ENCODE data around the gene PRPF40A. TPM values are rescaled to one million over a fixed set of nuclear protein-coding genes. Genes with fewer than 3 reads are reported as not detected.

PRPF40A gene
- total RNA-seq, 2 experiments from 2014 or later = 109 to 113 TPM

GRCh38 chr2:152623076-152623740 lies 94.1 kb downstream of the PRPF40A start:
- peaks cover 4% of the 10 kb centered on the region for H3K27me3 Mint-ChIP-seq
- H3K9me3 Mint-ChIP-seq = no peaks in the 10 kb centered on the region
- no peaks in the 10 kb centered on the region for H3K36me3 Mint-ChIP-seq (ENCODE audit: low read depth)
- POLR2A ChIA-PET = no interaction called here
- H3K4me3 Mint-ChIP-seq = no peak overlapping the region
- DNase-seq = no peak
- peaks cover 1% of the 10 kb centered on the region for H3K4me1 Mint-ChIP-seq
- no peak overlapping the region for H3K27ac Mint-ChIP-seq
- CTCF ChIA-PET = no interaction called here

GRCh38 chr2:152622219-152622618 lies 95.0 kb downstream of the PRPF40A start:
- no peaks in the 10 kb centered on the region for H3K36me3 Mint-ChIP-seq (ENCODE audit: low read depth)
- ChIA-PET POLR2A (no interaction called here), CTCF (no interaction called here)
- no peak for DNase-seq
- no peak overlapping the region for H3K4me3 Mint-ChIP-seq
- H3K4me1 Mint-ChIP-seq = peaks cover 1% of the 10 kb centered on the region
- peaks cover 4% of the 10 kb centered on the region for H3K27me3 Mint-ChIP-seq
- H3K27ac Mint-ChIP-seq = no peak overlapping the region
- H3K9me3 Mint-ChIP-seq = no peaks in the 10 kb centered on the region

- Mint-ChIP-seq H3K36me3 (ENCODE audit: low read depth) (no peaks in the 10 kb centered on the region), H3K9me3 (no peaks in the 10 kb centered on the region), H3K27ac (no peak overlapping the region), H3K4me1 (peaks cover 1% of the 10 kb centered on the region), H3K4me3 (no peak overlapping the region), H3K27me3 (peaks cover 5% of the 10 kb centered on the region)
- POLR2A ChIA-PET = no interaction called here
- CTCF ChIA-PET = no interaction called here
- DNase-seq = no peak
These were observed 96.3 kb downstream of the PRPF40A start for GRCh38 chr2:152620985-152621384.

GRCh38 chr2:152620208-152620607 lies 97.1 kb downstream of the PRPF40A start:
- Mint-ChIP-seq H3K9me3 (no peaks in the 10 kb centered on the region), H3K27me3 (peaks cover 2% of the 10 kb centered on the region), H3K4me1 (peaks cover 1% of the 10 kb centered on the region), H3K36me3 (ENCODE audit: low read depth) (no peaks in the 10 kb centered on the region), H3K27ac (no peak overlapping the region), H3K4me3 (no peak overlapping the region)
- CTCF ChIA-PET = no interaction called here
- DNase-seq = no peak
- POLR2A ChIA-PET = no interaction called here

- no peaks in the 10 kb centered on the region for H3K36me3 Mint-ChIP-seq (ENCODE audit: low read depth)
- no peak for DNase-seq
- ChIA-PET CTCF (interaction anchor here (1.3 kb wide), 1 partner anchor 18 kb away, joined by 5 read pairs; no protein-coding TSS in a partner anchor), POLR2A (no interaction called here)
- no peaks in the 10 kb centered on the region for H3K9me3 Mint-ChIP-seq
- H3K4me1 Mint-ChIP-seq = peaks cover 2% of the 10 kb centered on the region
- H3K27me3 Mint-ChIP-seq = peaks cover 2% of the 10 kb centered on the region
- no peak overlapping the region for H3K27ac Mint-ChIP-seq
- no peak overlapping the region for H3K4me3 Mint-ChIP-seq
These were observed 99.1 kb downstream of the PRPF40A start for GRCh38 chr2:152618193-152618564.

- no peak overlapping the region for H3K4me3 Mint-ChIP-seq
- POLR2A ChIA-PET = no interaction called here
- CTCF ChIA-PET = interaction anchor here (1.3 kb wide), 1 partner anchor 19 kb away, joined by 5 read pairs; no protein-coding TSS in a partner anchor
- no peak overlapping the region for H3K27ac Mint-ChIP-seq
- H3K36me3 Mint-ChIP-seq (ENCODE audit: low read depth) = no peaks in the 10 kb centered on the region
- H3K9me3 Mint-ChIP-seq = no peaks in the 10 kb centered on the region
- H3K4me1 Mint-ChIP-seq = peaks cover 7% of the 10 kb centered on the region
- H3K27me3 Mint-ChIP-seq = peaks cover 2% of the 10 kb centered on the region
- no peak for DNase-seq
These were observed 99.6 kb downstream of the PRPF40A start for GRCh38 chr2:152617456-152618192.

- Mint-ChIP-seq H3K4me3 (no peak overlapping the region), H3K27me3 (peaks cover 3% of the 10 kb centered on the region), H3K27ac (no peak overlapping the region), H3K4me1 (peaks cover 19% of the 10 kb centered on the region), H3K9me3 (no peaks in the 10 kb centered on the region), H3K36me3 (ENCODE audit: low read depth) (no peaks in the 10 kb centered on the region)
- no peak for DNase-seq
- ChIA-PET POLR2A (interaction anchor here (0.8 kb wide), 1 partner anchor 101 kb away, joined by 3 read pairs; no protein-coding TSS in a partner anchor), CTCF (interaction anchor here (0.8 to 1.7 kb wide), 2 partner anchors 21 to 439 kb away, joined by 3 to 6 read pairs; partner anchors contain the start of gene STAM2)
These were observed 102.1 kb downstream of the PRPF40A start for GRCh38 chr2:152615177-152615576.

GRCh38 chr2:152613235-152613634 lies 104.0 kb downstream of the PRPF40A start:
- DNase-seq = no peak
- POLR2A ChIA-PET = no interaction called here

GRCh38 chr2:152611458-152612231 lies 105.6 kb downstream of the PRPF40A start:
- Mint-ChIP-seq H3K4me1 (peaks cover 19% of the 10 kb centered on the region), H3K36me3 (ENCODE audit: low read depth) (no peaks in the 10 kb centered on the region), H3K27me3 (peaks cover 6% of the 10 kb centered on the region), H3K9me3 (no peaks in the 10 kb centered on the region), H3K27ac (no peak overlapping the region), H3K4me3 (no peak overlapping the region)
- POLR2A ChIA-PET = no interaction called here
- no peak for DNase-seq
- CTCF ChIA-PET = interaction anchor here (1.7 kb wide), 1 partner anchor 24 kb away, joined by 6 read pairs; no protein-coding TSS in a partner anchor

More at GRCh38 chr2:152613235-152613634, 104.0 kb downstream of the PRPF40A start:
- Mint-ChIP-seq H3K4me3 (no peak overlapping the region), H3K27me3 (peaks cover 6% of the 10 kb centered on the region), H3K4me1 (peaks cover 19% of the 10 kb centered on the region), H3K9me3 (no peaks in the 10 kb centered on the region), H3K36me3 (ENCODE audit: low read depth) (no peaks in the 10 kb centered on the region), H3K27ac (no peak overlapping the region)
- CTCF ChIA-PET = no interaction called here

GRCh38 chr2:152609699-152610098 lies 107.6 kb downstream of the PRPF40A start:
- Mint-ChIP-seq H3K27me3 (peaks cover 5% of the 10 kb centered on the region), H3K27ac (no peak overlapping the region), H3K4me1 (peaks cover 19% of the 10 kb centered on the region), H3K9me3 (no peaks in the 10 kb centered on the region), H3K4me3 (no peak overlapping the region), H3K36me3 (ENCODE audit: low read depth) (no peaks in the 10 kb centered on the region)
- POLR2A ChIA-PET = no interaction called here
- no peak for DNase-seq
- CTCF ChIA-PET = no interaction called here

- ChIA-PET CTCF (no interaction called here), POLR2A (no interaction called here)
- Mint-ChIP-seq H3K9me3 (no peaks in the 10 kb centered on the region), H3K27me3 (peaks cover 5% of the 10 kb centered on the region), H3K27ac (no peak overlapping the region), H3K36me3 (ENCODE audit: low read depth) (no peaks in the 10 kb centered on the region), H3K4me1 (peaks cover 19% of the 10 kb centered on the region), H3K4me3 (no peak overlapping the region)
- no peak for DNase-seq
These were observed 108.1 kb downstream of the PRPF40A start for GRCh38 chr2:152609154-152609553.

GRCh38 chr2:152607793-152608300 lies 109.4 kb downstream of the PRPF40A start:
- H3K27me3 Mint-ChIP-seq = peaks cover 5% of the 10 kb centered on the region
- no peak for DNase-seq
- CTCF ChIA-PET = no interaction called here
- H3K27ac Mint-ChIP-seq = no peak overlapping the region
- no peaks in the 10 kb centered on the region for H3K9me3 Mint-ChIP-seq
- POLR2A ChIA-PET = no interaction called here
- peaks cover 14% of the 10 kb centered on the region for H3K4me1 Mint-ChIP-seq
- no peak overlapping the region for H3K4me3 Mint-ChIP-seq
- H3K36me3 Mint-ChIP-seq (ENCODE audit: low read depth) = no peaks in the 10 kb centered on the region

- peaks cover 5% of the 10 kb centered on the region for H3K4me1 Mint-ChIP-seq
- DNase-seq = no peak
- peaks cover 5% of the 10 kb centered on the region for H3K27me3 Mint-ChIP-seq
- POLR2A ChIA-PET = interaction anchor here (0.8 kb wide), 1 partner anchor 1411 kb away, joined by 3 read pairs; no protein-coding TSS in a partner anchor
- H3K27ac Mint-ChIP-seq = no peak overlapping the region
- CTCF ChIA-PET = interaction anchor here (1.1 to 1.6 kb wide), 2 partner anchors 25 to 29 kb away, joined by 6 read pairs; no protein-coding TSS in a partner anchor
- no peak overlapping the region for H3K4me3 Mint-ChIP-seq
- no peaks in the 10 kb centered on the region for H3K9me3 Mint-ChIP-seq
- no peaks in the 10 kb centered on the region for H3K36me3 Mint-ChIP-seq (ENCODE audit: low read depth)
These were observed 110.3 kb downstream of the PRPF40A start for GRCh38 chr2:152606941-152607340.

Measured in activated CD4-positive, alpha-beta memory T cell treated with anti-CD3 and anti-CD28 coated beads, Interleukin-2, amount 10 ng/mL, durations not matched to agents 7 days and 5 days (primary cell).